GM10248 (cell line): ENCODE results near the gene C14orf119.

Source experiments
- CTCF ChIA-PET: fragments of 300-600 bp; sonication (Branson Sonifier 250); formaldehyde crosslinking; extraction: SDS; loops from one replicate; lab custom pipeline; 2021; ENCODE audit warnings: antibody characterized with exemption; lab: Yijun Ruan, JAX
- POLR2A ChIA-PET: fragments of 350-650 bp; sonication (Branson Sonifier 250); formaldehyde crosslinking; extraction: SDS; loops from one replicate; lab custom pipeline; 2020; ENCODE audit warnings: antibody characterized with exemption; lab: Yijun Ruan, JAX
- DNase-seq: peaks from one replicate; pipeline ENCODE4 v3.0.0; 2012; ENCODE audit errors: extremely low spot score
- CTCF ChIP-seq: IDR thresholded peaks from 2 replicates; pipeline ENCODE4 v1.5.1; 2012; ENCODE audit warnings: mild to moderate bottlenecking, low read depth; ENCODE audit errors: extremely low read depth, missing control alignments, control extremely low read depth

The C14orf119 gene

GRCh38 chr14:23056145-23056955, 39.0 kb upstream of the C14orf119 start:
- TF ChIP-seq CTCF: peak; percentile 81
- DNase-seq: peak; percentile 90
- POLR2A ChIA-PET: interaction anchor here (1.6 kb wide), 1 partner anchor 70 kb away, joined by 3 read pairs; no protein-coding TSS in a partner anchor
- CTCF ChIA-PET: interaction anchor here (0.6 to 24.2 kb wide), 20 partner anchors 11 to 127 kb away, joined by 3 to 834 read pairs (median 4); partner anchors contain the start of genes ACIN1, AJUBA, C14orf119 and PRMT5

- TF ChIP-seq CTCF: no peak
- ChIA-PET POLR2A (interaction anchor here (1.0 to 1.3 kb wide), 2 partner anchors 12 to 71 kb away, joined by 5 read pairs; no protein-coding TSS in a partner anchor), CTCF (interaction anchor here (0.7 to 24.2 kb wide), 56 partner anchors 10 to 500 kb away, joined by 3 to 834 read pairs (median 5); partner anchors contain the start of genes ACIN1, AJUBA, C14orf119 and PABPN1)
- peak; percentile 87 for DNase-seq
Observed at GRCh38 chr14:23056956-23057756, 38.1 kb upstream of the C14orf119 start, which contains the start of gene CDH24. CDH24 (minus strand) TSS chr14:23057520; CDS start chr14:23055733, 1,787 bp downstream.

- TF ChIP-seq CTCF: peak; percentile 96
- DNase-seq: peak; percentile 90
- POLR2A ChIA-PET: interaction anchor here (1.0 to 1.3 kb wide), 2 partner anchors 11 to 71 kb away, joined by 5 read pairs; no protein-coding TSS in a partner anchor
- CTCF ChIA-PET: interaction anchor here (0.7 to 24.2 kb wide), 46 partner anchors 9 to 501 kb away, joined by 3 to 834 read pairs (median 5); partner anchors contain the start of genes ACIN1, AJUBA, C14orf119 and PABPN1
Observed at GRCh38 chr14:23057757-23058653, 37.3 kb upstream of the C14orf119 start.

GRCh38 chr14:23058654-23059504, 36.4 kb upstream of the C14orf119 start:
- ChIA-PET CTCF (interaction anchor here (0.7 to 24.2 kb wide), 36 partner anchors 9 to 488 kb away, joined by 3 to 834 read pairs (median 5); partner anchors contain the start of genes ACIN1, AJUBA, C14orf119 and PABPN1), POLR2A (interaction anchor here (1.0 to 1.3 kb wide), 3 partner anchors 10 to 72 kb away, joined by 4 to 5 read pairs (median 5); partner anchors contain the start of genes ACIN1 and C14orf119)
- no peak for DNase-seq
- no peak for TF ChIP-seq CTCF
